HG02642 (cell line): ENCODE results near the gene MYO3B.
A peak's percentile ranks its signal among the peaks of the same experiment; 100 is the strongest.
"Not testable (repeated sequence)": the region's sequence is repeated elsewhere in the genome, so short reads cannot be mapped to it uniquely, and the experiment has no call there.

Experiments used
- ATAC-seq: cut with Tn5 transposase; IDR thresholded peaks from one replicate; pipeline ENCODE4 v1.9.1; 2021; ENCODE audit warnings: mild to moderate bottlenecking; ENCODE audit not compliant: unreplicated experiment, poor library complexity

MYO3B gene

DNA sequence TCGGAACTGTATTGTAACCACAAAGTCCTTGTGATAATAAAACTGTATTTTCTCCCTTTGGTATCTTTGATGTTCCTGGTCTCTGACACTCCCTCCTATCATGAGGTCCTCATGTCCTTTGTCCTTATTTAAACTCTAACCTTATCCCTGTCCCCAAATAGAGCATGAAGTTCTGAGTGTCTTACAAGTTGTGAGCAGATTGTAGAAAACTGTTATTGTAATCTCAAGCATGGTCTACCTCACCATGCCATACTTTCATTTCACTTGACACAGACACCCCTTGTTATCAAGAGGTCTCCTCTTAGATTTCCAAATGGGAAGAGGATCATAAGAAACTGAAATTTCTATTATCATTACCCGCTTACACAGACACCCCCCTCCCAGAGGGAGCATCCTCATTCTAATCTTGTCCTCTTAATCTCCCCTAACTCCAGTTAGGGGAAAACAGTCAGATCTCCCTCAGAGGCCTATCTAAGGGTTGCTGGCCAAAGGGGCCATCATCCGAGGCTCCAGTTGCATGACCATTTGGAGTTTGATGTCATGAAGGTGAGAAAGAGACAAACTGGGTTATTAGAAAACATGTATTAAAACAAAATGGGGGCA is 29.0 kb downstream of the MYO3B start:
- ATAC-seq, result no peak

GRCh38 chr2:170207901-170208300 is 30.0 kb downstream of the MYO3B start:
- no peak for ATAC-seq

DNA sequence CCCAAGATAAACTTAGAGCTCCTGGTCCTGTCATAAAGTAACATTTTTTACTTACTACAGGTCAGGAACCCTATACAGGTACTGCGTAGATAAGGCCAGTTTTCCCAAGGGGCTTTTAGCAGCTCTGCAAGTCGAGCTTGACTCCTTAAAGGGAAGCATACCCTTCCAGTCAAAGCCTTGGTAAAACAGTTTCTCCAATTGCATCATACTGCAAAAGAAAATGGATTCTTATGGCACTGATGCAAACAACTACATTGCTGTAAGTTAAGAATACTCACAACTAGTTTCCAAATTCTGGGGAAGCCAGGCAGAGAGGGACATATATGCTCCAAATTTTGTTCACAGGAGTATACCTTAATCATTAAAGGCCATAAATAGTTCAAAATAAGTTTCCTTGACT is 31.0 kb downstream of the MYO3B start:
- no peak for ATAC-seq

DNA sequence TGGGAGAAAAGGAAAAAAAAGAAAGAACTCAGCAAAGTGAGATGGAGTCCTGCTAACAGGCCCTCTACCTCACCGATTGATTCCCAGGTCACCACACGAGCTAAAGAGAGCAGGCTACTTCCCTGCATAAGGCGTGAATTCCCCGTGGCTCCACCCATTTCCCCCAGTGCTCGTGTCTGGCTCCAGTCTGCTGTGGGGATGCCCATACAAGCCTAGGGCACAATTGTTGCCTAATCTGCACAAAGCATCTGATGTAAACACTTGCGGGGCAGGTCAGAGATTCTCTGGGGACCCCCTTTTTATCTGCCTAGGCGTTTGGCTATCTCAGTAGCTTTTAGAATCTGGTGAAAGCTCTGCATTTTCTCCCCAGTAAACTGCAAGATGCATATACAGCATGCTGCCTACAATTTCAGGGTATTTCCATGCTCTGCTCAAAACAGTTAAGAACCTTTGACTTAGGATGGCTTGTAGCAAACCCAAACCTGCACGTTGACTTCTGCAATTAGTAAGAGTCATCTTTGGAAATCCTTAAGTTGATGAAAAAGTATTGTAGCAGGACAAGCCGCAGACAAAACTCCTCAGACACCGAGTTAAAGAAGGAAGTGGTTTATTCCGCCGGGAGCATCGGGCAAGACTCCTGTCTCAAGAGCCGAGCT is 34.8 kb downstream of the MYO3B start:
- ATAC-seq, result peak; percentile 79

DNA sequence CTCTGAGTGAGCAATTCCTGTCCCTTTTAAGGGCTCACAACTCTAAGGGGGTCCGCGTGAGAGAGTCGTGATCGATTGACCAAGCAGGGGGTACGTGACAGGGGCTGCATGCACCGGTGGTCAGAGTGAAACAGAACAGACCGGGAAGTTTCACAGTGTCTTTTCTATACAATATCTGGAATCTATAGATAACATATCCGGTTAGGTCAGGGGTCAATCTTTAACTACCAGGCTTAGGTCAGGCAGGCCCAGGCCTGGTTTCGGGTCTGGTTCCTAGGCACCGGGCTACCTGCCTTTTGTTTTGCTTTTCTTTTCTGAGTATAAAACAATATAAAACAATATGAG is 35.3 kb downstream of the MYO3B start:
- not testable (repeated sequence) for ATAC-seq

DNA sequence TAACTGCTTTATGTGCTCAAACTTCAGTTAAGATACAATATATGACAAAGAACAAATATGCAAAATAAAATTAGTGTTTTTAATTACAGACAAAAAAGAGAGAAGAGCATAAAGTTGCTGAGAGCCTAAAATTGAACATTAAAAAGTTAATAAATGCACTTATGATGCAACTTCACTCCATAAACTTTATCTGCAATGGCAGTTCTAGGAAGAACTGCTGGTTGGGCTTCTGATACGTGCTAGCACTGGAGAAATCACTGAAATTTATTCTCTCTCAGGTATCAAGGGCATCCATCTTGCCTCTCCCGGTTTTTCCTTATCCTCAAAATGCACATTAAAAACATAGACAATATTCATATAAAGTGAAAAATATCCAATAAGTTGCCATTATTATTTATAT is 35.7 kb downstream of the MYO3B start:
- ATAC-seq, result no peak

DNA sequence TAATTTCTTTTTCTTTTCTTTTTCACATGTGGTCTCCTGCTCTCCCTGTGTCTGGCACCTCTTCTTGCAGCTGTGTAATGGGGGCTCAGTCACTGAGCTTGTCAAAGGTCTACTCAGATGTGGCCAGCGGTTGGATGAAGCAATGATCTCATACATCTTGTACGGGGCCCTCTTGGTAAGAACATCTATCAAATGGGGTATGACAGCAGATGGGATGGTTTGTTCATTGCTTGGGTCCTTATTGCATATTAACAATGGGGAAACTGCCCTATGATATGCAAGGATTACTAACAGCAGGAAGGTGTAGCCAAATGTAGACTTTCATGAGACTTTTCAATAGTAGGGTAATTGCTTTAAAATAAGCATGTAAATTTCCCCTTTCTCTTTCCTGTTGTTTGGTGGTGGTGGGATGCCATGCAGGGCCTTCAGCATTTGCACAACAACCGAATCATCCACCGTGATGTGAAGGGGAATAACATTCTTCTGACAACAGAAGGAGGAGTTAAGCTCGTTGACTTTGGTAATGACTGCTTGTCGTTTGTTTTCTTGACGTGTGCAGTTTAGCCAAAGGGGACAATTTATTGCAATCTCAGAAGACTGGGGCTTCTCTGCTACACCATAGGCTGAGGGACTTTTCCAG is 36.5 kb downstream of the MYO3B start:
- no peak for ATAC-seq

GRCh38 chr2:170215021-170215420 is 37.1 kb downstream of the MYO3B start:
- ATAC-seq, result no peak

DNA sequence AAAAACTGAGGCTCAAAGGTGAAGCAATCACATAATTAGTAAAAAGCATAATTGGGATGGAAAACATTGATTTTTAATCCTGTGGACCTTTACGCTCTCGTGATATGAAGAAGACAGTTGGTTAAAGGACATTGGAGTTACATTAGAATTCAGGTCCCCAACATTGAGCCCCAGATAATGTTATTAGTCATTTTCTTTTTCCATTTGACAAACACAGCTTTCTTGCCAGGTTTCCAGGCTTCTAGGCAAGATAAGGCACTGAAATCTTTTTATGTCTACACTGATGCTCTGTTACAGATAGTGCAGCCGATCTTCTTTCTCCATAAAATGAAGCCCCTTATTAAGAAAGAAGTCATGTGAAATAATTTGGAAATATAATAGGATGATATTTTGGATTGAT is 38.5 kb downstream of the MYO3B start:
- no peak for ATAC-seq

DNA sequence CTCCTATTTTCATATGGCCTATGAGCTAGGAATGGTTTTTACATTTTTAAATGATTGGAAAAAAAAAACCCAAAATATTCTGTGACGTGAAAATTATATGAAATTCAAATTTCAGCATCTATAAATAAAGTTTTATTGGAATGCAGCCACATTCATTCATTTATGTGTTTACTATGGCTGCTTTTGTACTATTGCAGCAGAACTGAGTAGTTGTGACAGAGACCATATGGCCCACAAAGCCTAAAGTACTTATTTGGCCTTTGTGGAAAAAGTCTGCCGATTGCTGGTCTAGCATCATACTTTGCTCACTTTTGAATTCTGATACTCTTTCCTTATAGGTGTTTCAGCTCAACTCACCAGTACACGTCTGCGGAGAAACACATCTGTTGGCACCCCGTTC is 39.0 kb downstream of the MYO3B start:
- ATAC-seq, result no peak

DNA sequence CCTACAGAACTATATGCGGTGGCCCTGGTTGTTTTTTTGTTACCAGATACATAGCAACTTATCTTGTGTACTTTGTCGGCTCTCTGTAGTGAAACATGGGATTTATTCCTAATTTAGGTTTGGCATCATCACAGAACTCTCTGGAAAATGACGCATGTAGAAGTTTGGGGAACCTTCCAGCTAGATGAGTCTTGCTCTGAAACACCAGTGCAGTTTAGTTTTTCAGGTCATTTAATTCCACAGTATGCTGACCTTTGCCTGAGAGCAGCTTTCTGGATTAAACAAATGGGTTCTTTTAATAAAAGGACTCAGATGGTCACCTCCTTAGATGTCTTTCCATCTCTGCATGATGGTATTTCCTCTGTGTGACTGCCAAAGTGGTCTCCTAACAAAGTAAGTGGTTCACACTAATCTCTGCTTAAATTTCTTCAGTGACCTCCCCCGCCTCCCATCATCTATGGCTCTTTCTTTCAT is 39.9 kb downstream of the MYO3B start:
- ATAC-seq, result no peak

GRCh38 chr2:170218456-170218855 is 40.5 kb downstream of the MYO3B start:
- no peak for ATAC-seq

- no peak for ATAC-seq
These were observed 41.0 kb downstream of the MYO3B start for GRCh38 chr2:170218931-170219330.

- ATAC-seq, result no peak
These were observed 43.7 kb downstream of the MYO3B start for GRCh38 chr2:170221317-170222288.

GRCh38 chr2:170222298-170222697 is 44.4 kb downstream of the MYO3B start:
- ATAC-seq, result no peak

DNA sequence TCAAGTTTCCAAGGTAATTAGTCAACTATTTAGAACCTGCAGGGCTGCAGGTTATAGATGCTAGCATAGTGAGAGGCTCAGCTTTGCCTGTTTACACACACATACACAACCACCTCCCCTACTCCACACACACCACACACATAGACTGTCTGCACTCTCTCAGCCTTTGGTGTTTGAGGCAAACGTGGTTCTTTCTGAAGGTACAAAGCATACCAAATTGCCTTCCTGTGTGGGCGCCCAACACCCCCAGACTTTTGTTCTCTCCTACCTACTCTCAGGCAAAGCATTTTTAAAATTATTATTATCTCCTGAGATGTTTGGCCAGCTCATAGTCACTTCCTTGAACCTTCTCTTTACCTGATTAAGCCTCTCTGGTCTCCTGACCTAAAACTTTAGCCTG is 44.9 kb downstream of the MYO3B start:
- no peak for ATAC-seq

DNA sequence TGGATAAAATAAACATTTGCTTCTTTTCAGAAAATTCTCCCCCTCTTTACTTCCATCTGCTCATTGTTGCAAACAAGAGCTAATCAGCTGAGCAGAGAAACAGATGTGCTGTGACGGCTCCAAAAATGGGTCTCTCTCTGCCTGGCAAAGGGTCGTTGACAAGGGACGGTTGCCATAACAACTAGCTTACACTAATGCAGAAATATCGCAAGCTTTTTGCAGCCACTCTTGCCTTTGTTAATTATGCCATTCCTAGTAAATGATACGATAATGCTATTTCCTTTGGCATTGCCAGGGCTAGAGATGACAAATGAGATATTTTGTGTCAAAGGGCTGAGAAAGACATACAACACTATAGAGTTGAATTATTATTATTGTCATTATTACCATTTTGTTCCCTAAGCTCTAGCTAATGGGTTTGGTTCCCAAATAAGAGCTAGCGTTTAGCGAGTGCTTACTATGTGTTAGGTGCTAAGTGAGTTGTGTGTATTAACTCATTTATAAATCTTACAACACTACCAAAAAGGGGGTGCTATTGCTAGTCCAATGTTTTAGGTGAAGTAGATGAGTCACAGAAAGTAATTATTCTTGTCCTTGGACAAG is 46.8 kb downstream of the MYO3B start:
- ATAC-seq, result no peak

GRCh38 chr2:170226216-170226615 is 48.3 kb downstream of the MYO3B start:
- ATAC-seq, result no peak

GRCh38 chr2:170227507-170227947 is 49.6 kb downstream of the MYO3B start:
- ATAC-seq, result peak; percentile 74

DNA sequence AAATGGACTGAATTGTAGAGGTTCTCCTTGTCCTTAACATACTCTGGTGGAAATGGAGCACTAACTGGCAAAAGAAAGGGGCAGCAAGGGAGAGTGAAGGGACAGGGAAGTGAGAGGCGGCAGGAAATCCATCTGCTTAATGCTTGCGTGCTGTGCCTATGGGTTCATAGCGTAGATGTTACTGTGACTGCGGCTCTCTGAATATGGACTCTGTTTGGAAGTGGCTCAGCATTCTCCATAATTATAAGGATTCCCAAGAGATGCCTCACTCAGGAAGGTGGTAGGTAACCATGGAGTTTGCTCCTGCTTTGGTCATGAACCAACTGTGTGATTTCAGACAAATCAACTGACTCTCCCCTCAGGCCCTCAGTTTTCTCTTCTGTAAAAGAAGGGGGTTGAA is 50.0 kb downstream of the MYO3B start:
- peak; percentile 10 for ATAC-seq
